HUES48 (cell line): ENCODE measurements around the gene ABCE1.

Experiments
- H3K27ac ChIP-seq: one replicate; pipeline ENCODE4 v1.7.0; 2013; ENCODE audit warnings: low read depth, low read length, inconsistent platforms
- H3K27me3 ChIP-seq: 2 replicates; pipeline ENCODE4 v1.6.1; 2013; ENCODE audit warnings: mild to moderate bottlenecking, low read length; ENCODE audit not compliant: control insufficient read depth, insufficient read depth
- H3K36me3 ChIP-seq: 2 replicates; pipeline ENCODE4 v1.6.1; 2013; ENCODE audit warnings: low read length; ENCODE audit not compliant: control insufficient read depth, insufficient read depth
- H3K4me1 ChIP-seq: 2 replicates; pipeline ENCODE4 v1.6.1; 2013; ENCODE audit warnings: mild to moderate bottlenecking, low read length; ENCODE audit not compliant: control insufficient read depth, insufficient read depth
- H3K4me3 ChIP-seq: 2 replicates; pipeline ENCODE4 v1.5.1; 2013; ENCODE audit warnings: mild to moderate bottlenecking, low read depth, low read length
- H3K9ac ChIP-seq: 2 replicates; pipeline ENCODE4 v1.6.1; 2013; ENCODE audit warnings: mild to moderate bottlenecking, low read depth, low read length, moderate library complexity
- H3K9me3 ChIP-seq: 2 replicates; pipeline ENCODE4 v1.6.1; 2013; ENCODE audit warnings: low read length; ENCODE audit not compliant: control insufficient read depth, insufficient read depth

Gene ABCE1

GRCh38 chr4:145177906-145178538 is 79.9 kb downstream of the ABCE1 start:
- Histone ChIP-seq H3K9ac (peak overlapping the region; percentile 14), H3K27me3 (no peaks in the 10 kb centered on the region), H3K4me1 (peaks cover 19% of the 10 kb centered on the region), H3K9me3 (no peaks in the 10 kb centered on the region), H3K4me3 (peak overlapping the region; percentile 68), H3K36me3 (peaks cover 14% of the 10 kb centered on the region), H3K27ac (peak overlapping the region; percentile 64)

- H3K9ac ChIP-seq, result 0 out of 2 replicates have a peak overlapping the region, but pooled peaks have one; percentile 51
- peak overlapping the region; percentile 68 for H3K4me3 ChIP-seq
- H3K9me3 ChIP-seq, result no peaks in the 10 kb centered on the region
- H3K27me3 ChIP-seq, result no peaks in the 10 kb centered on the region
- H3K27ac ChIP-seq, result peak overlapping the region; percentile 64
- peaks cover 19% of the 10 kb centered on the region for H3K4me1 ChIP-seq
- peaks cover 8% of the 10 kb centered on the region for H3K36me3 ChIP-seq
Measured at GRCh38 chr4:145178740-145179280, 80.7 kb downstream of the ABCE1 start.
